HK-2 (cell line): ENCODE measurements around the gene DNAAF6.
A peak's percentile ranks its signal among the peaks of the same experiment; 100 is the strongest.
"Not testable (repeated sequence)": the region's sequence is repeated elsewhere in the genome, so short reads cannot be mapped to it uniquely, and the experiment has no call there.

Experiments
- DNase-seq: peaks from one replicate; pipeline ENCODE4 v3.0.0-alpha.2; 2018; ENCODE audit not compliant: unreplicated experiment

Gene DNAAF6

GRCh38 chrX:107205770-107206696 is at the start of gene DNAAF6, which contains the start of gene NUP62CL:
Gene DNAAF6 (plus strand): TSS chrX:107206611. CDS start chrX:107212876, 6,265 bp downstream.
Gene NUP62CL (minus strand): TSS chrX:107206433. CDS start chrX:107175146, 31,287 bp downstream.
- DNase-seq: peak; percentile 84

GRCh38 chrX:107157618-107158017 is 48.8 kb upstream of the DNAAF6 start:
- DNase-seq: not testable (repeated sequence)

DNA sequence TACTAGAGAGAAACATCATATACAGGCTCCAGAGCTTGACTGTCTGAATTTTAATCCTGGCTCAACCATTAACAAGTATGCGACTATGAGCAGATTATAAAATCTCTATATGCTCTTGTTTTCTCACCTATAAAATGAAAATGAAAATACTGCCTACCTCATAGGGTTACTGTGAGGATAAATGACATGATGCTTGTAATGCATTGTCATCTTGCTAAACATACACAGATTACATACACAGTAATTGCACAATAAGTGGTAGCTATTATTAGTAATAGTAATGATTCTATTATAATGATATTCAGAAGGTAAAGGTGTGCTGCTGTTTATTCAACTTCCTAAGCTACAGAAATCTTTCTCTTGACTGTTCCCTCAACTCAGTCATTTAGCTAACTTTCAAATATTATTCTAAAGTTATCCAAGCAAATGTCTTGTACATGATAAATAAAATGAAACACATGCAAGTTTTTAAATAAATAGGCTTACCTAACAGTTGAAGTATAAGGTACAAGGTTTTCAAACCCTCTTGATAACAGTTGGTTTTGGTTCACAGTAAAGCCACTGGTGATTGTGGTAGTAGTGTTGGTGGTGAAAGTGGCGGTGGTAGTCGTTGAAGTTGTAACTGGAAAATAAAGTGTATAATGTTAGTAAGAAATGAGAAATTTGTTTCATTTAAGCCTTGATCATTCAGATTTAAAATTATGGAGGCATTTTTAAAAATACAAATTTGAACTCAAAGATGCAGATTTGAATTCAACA is 39.1 kb upstream of the DNAAF6 start:
- no peak for DNase-seq

DNA sequence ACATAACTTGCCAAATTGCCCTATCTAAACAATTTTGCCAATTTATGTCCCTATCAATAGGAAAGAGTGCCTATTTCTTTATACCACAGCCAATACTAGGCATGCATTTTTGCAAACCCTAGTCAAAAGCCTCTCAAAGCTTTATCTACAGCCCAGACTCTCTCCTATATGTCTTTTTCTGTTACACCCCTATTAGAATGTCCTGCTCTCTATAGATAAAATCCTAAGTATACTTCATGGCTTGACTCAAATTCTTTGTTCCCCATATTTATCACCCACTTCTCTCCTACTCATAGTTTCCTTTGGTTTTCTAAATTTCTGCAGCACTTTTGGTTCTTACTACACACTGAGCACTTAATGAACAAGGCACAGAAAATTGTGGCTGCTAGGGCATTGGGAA is 38.2 kb upstream of the DNAAF6 start:
- DNase-seq: no peak

DNA sequence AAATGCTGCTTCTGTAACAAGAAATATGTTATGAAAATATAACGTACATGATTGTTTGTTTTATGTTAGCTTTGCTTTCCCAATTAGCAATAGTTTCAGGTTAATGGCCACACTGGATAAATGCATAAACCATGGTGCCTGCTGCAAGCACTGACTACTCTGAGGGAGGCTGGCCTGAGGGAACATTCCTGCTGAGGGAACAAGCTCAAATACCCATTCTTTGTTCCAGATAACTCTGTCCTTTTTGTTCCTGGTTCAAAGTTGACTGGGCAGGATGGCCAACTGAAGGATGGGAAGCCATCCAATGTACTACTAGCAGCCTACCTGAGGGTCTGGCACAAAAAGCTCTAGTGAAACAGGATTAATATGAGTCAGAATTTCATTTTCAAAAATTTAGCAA is 37.7 kb upstream of the DNAAF6 start:
- DNase-seq: no peak

DNA sequence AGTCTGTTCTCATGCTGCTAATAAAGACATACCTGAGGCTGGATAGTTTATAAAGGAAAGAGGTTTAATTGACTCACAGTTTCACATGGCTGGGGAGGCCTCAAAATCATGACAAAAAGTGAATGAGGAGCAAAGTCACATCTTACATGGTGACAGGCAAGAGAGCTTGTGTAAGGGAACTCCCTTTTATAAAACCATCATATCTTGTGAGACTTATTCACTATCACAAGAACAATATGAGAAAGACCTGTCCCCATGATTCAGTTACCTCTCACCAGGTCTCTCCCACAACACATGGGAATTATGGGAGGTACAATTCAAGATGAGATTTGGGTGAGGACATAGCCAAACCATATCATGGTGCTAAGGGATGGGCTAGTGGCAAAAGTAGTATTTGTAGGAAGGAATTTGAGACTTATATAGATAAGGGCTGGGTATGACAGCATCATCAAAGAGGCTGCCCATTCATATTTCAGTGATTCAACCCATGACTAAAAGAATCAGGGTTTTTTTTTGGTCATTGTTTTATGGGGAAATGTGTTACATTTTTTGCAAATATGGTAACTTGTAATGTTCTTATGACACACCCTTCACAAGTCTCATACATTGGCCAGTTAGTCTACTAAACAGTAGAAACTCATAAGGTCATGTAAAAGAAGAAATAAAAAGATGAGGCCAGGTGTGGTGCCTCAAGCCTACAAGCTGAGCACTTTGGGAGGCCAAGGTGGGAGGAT is 34.9 kb upstream of the DNAAF6 start:
- no peak for DNase-seq

GRCh38 chrX:107197319-107197718 is 9.1 kb upstream of the DNAAF6 start:
- DNase-seq: no peak

DNA sequence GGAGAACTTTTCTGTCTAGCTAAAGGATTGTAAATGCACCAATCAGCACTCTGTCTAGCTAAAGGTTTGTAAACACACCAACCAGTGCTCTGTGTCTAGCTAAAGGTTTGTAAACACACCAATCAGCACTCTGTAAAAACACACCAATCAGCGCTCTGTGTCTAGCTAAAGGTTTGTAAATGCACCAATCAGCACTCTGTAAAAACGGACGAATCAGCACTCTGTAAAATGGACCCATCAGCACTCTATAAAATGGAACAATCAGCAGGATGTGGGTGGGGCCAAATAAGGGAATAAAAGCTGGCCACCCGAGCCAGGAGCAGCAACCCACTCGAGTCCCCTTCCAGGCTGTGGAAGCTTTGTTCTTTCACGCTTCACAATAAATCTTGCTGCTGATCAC is 8.3 kb upstream of the DNAAF6 start:
- DNase-seq: not testable (repeated sequence)

- DNase-seq: no peak
Measured at GRCh38 chrX:107199491-107199890, 6.9 kb upstream of the DNAAF6 start.

DNA sequence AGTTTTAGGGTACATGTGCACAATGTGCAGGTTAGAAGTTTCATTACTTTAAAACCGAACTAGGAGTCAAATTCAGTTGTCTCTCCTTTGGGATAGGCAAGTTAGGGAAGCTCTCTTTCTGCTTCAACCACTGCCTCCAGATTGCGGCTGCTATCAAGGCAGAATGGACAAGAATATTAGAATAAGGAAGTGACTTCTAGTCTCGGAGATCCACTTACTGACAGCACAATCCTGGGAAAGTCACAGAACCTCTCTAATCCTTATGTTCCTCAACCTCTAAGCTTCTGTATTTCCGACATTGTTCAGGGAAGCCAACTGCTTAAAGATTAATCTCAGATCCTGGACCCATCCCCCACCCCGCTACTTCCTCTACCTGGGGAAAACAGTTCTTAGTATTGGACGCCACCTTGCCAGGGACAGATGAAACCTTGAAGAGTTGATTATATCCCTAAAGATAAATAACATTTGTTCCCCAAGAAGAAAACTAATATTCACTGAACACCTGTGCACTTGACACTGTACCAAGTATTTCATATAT is 2.3 kb upstream of the DNAAF6 start:
- DNase-seq: peak; percentile 25

GRCh38 chrX:107206697-107207065 is 270 bp downstream of the DNAAF6 start:
- no peak for DNase-seq

- DNase-seq: no peak
Measured at GRCh38 chrX:107207089-107207488, 678 bp downstream of the DNAAF6 start.

DNA sequence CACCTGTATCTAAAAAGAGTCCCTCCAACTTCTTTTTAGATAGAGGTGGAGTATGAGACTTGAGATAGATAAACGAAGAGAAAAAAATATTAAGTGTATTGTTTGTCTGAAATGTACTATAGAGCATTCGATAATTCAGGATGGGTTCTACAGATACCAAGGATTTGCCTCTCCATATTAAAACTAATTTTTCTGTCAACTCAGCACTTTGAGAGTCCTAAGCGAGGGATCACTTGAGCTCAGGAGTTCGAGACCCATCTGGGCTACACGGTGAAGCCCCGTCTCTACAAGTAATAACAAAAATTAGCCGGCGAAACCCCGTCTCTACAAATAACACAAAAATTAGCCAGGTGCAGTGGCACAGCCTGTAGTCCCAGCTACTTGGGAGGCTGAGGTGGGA is 1.5 kb downstream of the DNAAF6 start:
- no peak for DNase-seq

DNA sequence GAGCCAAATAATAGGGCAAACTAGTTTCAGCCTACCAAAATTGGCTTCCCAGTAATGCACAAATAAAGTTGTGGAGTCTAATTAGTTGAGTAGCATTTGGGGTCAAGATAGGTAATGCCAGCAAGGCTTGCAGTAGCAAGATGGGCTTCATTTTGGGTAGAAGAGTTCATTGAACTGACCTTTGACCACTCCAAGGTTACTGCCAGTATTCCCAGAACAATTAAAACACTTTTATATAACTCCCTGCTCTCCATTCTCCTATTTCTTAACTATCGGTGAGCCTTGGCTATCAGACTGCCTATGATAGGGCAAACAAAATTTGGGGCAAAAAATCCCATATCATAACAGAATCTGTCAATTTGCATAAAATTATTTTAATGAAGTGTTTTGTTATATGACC is 7.1 kb downstream of the DNAAF6 start:
- DNase-seq: no peak

DNA sequence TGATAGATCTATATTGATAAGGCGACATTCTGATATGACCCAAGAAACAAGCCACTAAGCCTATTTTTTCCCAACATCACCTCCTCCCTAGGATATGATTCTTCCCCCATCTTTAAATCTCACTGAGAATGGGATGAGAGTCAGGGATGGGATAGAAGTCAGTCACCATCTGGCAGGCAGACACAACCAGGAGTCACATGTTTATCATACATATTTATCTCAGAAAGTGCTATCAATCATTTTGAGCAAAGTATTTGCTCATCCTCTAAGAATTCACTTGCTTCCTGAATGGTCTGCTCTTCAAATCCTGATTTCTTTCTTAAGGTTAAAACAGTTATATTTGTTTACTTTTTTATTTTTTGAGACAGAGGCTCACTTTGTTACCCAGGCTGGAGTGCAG is 20.3 kb downstream of the DNAAF6 start:
- no peak for DNase-seq

DNA sequence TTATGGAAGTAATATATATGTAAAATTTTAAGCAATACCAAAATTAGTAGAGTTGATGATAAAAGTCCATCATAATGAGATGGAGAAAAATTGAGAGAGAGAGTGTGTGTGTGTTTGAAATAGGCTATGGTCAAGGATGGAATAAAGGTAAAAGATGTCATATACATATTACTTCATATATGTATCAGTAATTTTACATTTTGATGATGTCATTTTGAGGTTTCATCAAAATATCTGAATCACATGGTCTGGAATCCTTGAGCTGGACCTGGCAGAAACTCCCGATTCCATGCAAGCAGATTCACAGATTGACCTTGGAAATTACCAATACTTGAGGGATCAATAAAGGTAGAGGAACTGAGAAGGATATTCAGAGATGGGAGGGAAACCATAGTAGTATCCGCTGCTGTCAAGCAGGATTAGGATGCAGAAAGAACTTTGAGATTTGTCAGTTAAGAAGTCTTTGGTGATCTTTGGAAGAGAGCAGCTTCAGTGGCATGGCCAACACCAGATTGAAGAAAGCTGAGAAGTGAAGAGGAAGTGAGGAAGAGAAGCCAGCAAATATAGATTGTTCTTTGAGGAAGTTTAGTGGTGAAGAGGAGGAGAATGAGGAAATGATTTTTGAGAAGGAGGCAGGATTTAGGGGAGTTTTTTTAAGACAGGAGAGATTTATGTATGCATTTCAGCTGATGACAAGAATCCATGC is 21.5 kb downstream of the DNAAF6 start:
- no peak for DNase-seq

DNA sequence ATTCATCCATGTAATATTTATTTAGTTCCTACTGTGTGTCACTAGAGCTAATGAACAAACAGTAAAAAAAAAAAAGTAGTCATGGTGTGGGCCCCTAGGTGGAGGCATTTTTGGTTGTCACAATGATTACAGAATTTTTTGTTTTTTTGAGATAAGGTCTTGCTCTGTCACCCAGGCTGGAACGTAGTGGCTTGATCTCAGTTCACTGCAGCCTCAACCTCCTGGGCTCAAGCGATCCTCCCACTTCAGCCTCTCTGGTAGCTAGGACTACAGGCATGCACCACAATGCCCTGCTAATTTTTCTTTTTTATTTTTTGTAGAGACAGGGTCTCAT is 22.0 kb downstream of the DNAAF6 start:
- DNase-seq: no peak

- no peak for DNase-seq
Measured at GRCh38 chrX:107272431-107272921, 66.1 kb downstream of the DNAAF6 start.

DNA sequence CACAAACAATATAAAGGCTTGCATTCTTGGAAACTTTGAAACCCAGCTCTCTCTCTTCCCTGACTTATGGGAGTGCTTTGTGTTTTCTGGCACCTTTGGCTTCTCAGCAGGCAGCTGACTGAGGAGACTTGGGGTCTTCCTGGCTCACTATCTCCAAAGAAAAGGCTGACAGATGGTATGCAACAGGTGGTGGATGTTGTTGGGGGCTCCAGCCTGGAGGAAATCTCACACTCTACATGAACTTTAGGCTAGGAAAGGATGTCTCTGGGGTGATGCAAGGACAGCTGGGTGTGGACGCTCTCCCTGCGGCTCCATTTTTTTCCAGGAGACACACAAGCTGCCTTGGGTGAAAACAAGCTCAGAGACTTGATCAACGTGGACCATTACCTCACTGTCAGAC is 67.4 kb downstream of the DNAAF6 start:
- no peak for DNase-seq

DNA sequence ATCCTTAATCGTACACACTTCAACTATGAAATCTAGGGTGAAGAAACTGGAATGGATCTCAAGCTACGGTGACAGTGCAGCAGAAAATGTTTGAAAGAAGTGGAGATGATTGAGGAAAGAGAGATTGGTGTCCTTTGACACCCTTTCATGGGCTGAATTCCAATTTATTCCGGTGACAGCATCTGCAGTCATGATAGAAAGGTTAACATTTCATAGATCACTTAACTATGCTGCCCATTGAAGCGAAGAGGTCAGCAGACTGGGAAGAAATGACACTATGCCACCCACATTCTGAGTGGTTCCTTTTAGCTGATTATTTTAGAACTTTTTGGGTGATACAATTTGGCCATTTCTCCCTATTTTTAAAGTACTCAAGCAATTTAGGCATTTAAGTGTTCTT is 82.3 kb downstream of the DNAAF6 start:
- no peak for DNase-seq

DNA sequence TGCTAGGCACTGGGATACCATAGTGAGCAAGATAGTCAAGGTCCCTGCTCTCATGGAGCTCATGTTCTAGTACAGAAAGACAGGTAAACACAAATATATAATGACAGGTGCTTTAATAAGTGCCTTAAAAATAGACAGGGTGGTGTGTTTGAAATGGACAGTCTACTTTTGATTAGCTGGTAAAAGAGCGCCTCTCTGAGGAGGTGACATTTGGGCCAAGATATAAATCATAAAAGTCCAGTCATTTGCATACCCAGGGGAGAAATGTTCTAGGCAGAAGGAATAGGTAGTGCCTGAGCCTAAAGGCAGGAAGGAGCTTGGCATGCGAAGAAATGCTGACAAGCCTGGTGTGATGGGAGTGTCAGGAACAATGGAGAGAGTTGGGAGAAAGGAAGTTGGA is 83.6 kb downstream of the DNAAF6 start:
- no peak for DNase-seq
